HG03432 (cell line): ENCODE data around the gene TCIRG1.

ENCODE experiments used
- ATAC-seq: cut with Tn5 transposase; IDR thresholded peaks from one replicate; pipeline ENCODE4 v1.9.1; 2021; ENCODE audit warnings: mild to moderate bottlenecking, moderate library complexity; ENCODE audit not compliant: unreplicated experiment

The TCIRG1 gene

DNA sequence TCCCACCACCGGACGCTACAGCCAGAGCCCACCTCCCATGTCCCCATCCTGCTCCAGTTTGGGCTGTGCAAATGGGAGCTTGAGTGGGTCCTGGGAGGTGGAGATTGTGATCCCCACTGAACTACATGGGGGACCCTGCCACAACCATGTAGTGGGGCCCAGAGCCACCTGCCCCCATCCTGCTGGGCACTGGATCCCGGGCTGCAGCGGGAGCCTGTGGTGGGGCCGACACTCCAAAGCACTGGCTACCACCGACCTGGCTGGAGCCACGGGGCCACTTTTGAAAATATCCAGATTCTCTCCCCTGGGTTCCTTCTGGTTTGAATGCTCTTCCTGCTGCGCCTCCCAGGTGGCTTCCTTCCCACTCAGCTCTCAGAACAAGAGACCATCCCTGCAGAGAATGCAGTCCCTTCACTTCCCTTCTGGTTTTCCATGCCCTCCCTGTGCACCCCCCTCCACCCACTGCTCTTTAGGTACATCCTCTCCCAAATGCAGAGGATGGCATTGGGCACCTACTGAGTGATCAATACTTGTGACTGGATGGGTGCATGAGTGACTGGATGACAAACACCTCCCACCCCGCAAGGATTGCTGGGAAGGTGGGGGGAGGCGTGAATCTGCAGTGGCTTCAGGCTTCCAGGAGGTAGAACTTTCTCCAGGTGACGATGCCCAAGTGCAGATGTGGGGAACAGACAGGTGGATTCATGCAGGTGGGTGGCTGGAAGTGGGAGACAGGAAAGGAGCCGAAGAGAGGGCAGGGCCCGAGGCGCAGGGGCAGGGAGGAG lies 34.1 kb upstream of the TCIRG1 start:
- ATAC-seq = no peak

DNA sequence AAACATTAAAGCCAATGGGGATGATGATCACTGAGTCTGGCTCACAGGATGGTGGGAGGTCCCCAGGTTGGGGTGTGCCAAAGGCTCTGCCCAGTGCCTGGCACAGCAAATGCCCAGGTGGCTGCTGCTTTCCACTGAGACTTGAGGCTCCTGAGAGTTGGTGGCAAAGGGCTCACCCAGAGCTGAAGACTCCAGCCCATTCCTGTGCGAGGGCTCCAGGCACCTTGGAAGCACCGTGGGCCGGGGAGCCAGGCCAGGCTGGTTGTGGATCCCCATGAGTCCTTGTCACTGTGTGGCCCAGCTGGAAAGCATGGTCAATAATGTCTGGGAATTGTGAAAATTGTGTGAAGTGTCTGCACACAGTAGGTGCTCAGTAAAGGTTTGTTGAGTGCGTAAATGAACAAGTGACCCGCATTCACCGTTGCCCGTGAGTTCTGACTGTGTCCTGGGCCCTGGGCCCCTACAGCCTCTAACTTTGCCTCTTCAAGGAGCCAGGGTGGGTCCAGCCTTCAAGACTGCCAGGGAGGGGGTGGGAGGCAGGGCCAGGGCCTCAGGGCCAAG lies 32.1 kb upstream of the TCIRG1 start:
- ATAC-seq = no peak

DNA sequence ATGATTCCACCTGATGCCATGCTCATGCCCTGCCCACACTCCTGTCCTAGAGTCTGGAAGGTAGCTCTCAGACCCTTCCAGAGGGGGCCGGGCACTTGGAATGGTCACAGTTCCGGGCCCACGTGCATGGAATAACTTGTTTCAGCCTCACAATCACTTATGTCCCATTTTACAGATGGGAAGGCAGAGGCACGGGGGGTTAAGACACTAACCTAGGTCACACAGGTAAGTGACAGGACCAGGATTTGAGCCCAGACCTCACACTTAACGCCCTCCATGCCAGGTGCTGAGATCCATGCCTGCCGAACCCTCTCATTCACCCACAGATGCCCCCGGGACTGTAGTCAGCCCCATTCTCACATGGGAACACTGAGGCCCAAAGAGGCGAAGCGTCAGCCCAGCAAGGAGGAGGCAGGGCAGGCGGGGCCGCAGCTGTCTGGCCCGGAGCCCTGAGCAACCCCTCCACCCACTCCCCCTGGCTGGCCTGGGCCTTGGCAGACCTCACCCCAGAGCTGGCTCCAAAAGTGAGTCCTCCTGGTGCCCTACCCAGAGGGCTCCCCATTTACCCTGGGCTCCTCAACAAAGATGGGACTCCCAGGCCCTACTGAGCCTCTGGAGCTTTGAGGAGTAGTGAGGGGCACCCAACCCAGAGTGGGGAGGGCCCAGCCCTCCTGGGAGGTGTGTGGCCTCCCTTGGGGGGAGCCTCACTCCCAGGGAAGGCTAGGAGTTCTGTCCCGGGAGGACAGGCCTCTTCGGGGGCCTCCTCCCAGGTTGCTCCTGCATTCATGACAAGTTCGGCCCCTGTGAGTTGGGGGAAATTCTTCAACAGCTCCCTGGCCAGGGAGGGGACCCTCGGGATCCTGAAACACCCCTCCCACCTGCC lies 31.1 kb upstream of the TCIRG1 start:
- ATAC-seq = no peak

DNA sequence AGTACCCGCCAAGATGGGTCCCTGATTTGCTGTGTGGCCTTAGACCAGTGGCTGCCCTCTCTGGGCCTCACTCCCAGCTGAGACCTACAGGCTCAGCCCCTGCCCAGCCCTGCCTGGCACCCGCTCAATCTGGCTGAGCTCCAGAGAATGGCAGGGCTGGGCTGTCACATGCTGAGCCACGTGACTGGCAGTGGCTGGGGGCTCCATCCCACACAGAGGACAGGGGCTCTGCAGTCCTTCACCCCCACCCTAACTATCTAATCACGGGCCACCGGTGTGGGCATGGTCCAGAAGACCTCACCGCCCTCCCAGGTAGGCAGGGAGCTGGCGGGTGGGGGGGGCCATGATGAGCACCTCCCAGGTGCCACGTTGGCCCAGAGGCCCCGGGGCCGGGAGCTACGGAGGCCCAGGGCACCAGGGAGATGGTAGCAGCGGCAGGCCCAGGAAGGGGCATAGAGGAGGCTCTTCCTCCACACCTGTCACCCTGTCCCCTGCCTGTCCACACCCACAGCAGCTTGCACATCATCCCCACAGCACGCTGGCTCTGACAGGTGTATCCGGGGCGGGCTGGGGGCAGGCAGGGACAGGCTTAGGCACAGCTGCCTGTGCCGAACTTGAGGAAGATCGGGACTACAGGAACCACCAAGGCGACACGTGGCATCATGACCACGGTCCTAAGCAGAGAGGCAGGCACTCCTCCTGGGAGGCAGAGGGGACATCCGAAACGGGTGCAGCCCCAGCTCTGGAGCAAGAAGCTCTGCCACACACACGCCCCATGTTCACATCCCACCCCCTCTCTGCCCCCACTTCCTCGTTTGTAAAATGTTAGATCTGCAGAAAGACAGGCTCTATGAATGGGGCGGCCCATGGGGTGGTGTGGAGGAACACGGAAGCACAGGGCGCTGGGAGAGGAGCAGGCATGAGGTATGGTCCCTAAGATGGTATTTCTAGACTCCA lies 30.2 kb upstream of the TCIRG1 start:
- no peak for ATAC-seq

GRCh38 chr11:68009391-68010089 lies 29.3 kb upstream of the TCIRG1 start:
- ATAC-seq = no peak

- ATAC-seq = no peak
Measured at GRCh38 chr11:68010090-68011041, 28.5 kb upstream of the TCIRG1 start, which contains the start of gene ALDH3B1. Gene ALDH3B1, plus strand, starts transcription at chr11:68010327. Its CDS starts 4,971 bp downstream, at chr11:68015298.

- no peak for ATAC-seq
Measured at GRCh38 chr11:68011051-68011943, 27.5 kb upstream of the TCIRG1 start.

DNA sequence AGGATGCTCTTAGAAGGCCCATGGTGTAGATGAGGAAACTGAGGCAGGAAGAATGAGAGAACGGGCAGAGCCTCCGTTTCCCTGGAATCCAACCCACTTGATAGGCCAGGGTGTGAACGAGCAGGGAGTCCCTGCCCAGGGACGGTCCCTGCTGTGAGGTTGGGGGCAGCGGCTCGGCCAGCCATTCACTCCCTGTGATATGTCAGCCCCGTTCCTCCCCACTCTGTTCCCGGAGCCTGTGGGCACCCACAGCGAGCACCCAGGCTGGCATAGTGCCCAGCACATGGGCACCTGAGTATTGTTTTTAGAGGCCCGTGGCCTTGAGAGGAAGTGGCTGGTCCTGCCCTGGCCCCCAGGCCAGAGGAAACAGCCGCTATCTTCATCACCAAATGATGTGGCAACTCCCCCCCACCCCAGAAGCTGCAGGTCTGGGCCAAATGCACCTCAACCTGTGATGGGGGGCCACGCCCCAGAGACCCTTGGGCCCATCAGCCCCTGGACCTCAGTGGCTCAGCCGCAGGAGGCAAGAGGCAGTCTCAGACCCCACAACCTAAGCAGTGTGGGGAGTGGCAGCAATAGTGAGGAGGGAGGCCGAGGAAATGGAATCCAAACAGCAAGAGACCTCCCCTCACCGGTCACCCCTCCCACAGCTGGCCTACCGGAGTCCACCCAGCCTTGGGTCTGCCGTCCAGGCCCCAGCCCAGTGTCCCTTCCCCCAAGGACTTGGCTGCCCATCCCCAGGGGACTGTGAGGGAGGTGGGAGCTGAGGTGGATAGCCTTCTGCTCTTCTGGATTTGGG lies 26.6 kb upstream of the TCIRG1 start:
- ATAC-seq = no peak

GRCh38 chr11:68012843-68013610 lies 25.8 kb upstream of the TCIRG1 start:
- ATAC-seq = no peak

GRCh38 chr11:68013611-68014156 lies 25.1 kb upstream of the TCIRG1 start:
- ATAC-seq = no peak

- no peak for ATAC-seq
Measured at GRCh38 chr11:68014157-68014946, 24.5 kb upstream of the TCIRG1 start.

DNA sequence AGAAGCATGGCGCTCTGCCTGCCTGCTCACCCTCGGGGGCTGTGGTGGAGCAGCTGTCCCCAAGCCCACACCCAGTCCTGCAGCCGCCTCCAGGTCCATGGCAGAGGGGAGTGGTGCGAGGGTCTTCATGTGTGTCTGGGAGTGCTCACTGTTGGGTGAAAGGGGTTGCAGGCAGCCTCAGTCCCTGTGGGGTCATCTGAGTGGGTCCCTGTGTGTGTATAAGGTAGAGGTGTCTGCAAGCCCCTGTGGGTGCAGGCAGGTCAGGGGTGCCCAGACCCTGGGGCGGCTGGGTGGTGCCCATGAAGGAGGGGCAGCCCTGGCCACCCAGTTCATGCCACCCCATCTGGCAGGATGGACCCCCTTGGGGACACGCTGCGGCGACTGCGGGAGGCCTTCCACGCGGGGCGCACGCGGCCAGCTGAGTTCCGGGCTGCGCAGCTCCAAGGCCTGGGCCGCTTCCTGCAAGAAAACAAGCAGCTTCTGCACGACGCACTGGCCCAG lies 23.8 kb upstream of the TCIRG1 start:
- ATAC-seq = no peak

- ATAC-seq = no peak
Measured at GRCh38 chr11:68015467-68015866, 23.4 kb upstream of the TCIRG1 start.

GRCh38 chr11:68016161-68016903 lies 22.5 kb upstream of the TCIRG1 start:
- ATAC-seq = no peak
